ENCODE data around the gene LCE1B.

Gene LCE1B

DNA sequence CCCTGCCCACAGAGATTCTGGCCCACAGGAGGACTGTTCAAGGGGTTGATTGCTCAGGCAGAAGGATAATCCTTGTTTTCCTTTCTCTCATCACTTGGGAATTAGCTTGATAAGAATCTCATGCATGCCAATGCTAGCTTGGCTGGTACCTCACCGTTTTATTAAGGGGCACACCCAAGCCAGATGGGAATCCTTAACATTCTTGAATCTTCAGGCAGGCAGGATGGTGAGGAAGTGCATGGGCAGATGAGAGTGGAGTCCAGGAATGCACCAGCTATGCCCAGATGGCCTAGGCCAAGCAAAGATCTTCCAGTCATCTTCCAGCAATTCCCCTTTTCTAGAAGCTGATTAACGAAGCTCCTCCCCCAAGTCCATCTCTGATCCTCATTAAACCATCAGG lies 43.9 kb downstream of the LCE1B start:
- H3K4me3 ChIP-seq (ENCODE audit: control insufficient read depth, low read depth, low read length), result no peak overlapping the region
- TF ChIP-seq, protein P1, sequence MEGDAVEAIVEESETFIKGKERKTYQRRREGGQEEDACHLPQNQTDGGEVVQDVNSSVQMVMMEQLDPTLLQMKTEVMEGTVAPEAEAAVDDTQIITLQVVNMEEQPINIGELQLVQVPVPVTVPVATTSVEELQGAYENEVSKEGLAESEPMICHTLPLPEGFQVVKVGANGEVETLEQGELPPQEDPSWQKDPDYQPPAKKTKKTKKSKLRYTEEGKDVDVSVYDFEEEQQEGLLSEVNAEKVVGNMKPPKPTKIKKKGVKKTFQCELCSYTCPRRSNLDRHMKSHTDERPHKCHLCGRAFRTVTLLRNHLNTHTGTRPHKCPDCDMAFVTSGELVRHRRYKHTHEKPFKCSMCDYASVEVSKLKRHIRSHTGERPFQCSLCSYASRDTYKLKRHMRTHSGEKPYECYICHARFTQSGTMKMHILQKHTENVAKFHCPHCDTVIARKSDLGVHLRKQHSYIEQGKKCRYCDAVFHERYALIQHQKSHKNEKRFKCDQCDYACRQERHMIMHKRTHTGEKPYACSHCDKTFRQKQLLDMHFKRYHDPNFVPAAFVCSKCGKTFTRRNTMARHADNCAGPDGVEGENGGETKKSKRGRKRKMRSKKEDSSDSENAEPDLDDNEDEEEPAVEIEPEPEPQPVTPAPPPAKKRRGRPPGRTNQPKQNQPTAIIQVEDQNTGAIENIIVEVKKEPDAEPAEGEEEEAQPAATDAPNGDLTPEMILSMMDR (IDR thresholded peaks at IDR 0.05; ENCODE audit: control insufficient read depth, insufficient read depth, low read depth, low read length, missing control alignments), result no peak

DNA sequence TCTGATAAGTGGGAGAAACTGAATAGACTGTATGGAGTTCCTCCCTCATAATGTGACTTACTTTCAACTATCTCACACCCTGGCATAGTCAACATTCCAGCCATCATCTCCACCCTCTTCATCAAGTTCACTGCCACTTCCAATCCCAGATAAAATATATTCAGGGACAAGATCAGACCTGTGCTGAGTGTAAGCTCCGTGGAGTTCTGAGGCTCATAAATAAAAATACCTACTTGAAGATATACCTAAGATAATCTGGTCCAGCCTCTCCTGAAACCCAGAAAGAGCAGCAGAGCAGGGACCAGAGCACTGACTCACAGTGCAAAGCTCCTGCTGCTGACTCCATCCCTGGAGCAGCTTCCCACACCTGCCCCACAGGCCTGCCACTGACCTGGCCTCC lies 46.3 kb downstream of the LCE1B start:
- TF ChIP-seq, protein P1 (IDR thresholded peaks at IDR 0.05; ENCODE audit: control insufficient read depth, insufficient read depth, low read depth, low read length, missing control alignments), result no peak
- H3K4me3 ChIP-seq (ENCODE audit: control insufficient read depth, low read depth, low read length), result no peak overlapping the region
- DNase-seq (ENCODE audit: low read depth), result no peak

More for the DNA sequence above, 43.9 kb downstream of the LCE1B start:
- DNase-seq (ENCODE audit: low read depth), result no peak

DNA sequence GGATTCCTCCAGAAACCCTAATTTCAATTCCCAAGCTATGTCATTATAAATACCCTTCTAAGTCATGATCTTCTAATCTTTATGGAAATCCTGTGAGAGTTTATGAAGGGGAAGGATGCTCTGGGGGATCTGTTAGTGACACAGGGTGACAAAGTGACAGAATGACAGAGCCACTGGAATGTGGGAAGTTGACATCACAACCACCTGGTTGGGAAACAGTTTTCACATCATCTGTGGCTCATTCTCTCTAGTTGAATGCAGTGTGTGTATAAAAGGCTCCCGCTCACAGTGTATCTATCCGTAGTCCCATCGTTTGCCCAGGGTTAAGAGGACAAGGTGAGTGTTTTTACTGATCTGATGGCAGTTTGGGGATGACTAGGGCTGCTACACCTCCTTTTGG lies 47.9 kb downstream of the LCE1B start, which contains the start of gene LCE7A:
Gene LCE7A, plus strand, starts transcription at position 301 of the 400 bp plus-strand sequence. CDS start 702 bp downstream, outside the sequence.
- no peak within 1 kb of the TSS for H3K4me3 ChIP-seq (ENCODE audit: control insufficient read depth, low read depth, low read length)
- no peak for DNase-seq (ENCODE audit: low read depth)
- TF ChIP-seq, protein P1 (IDR thresholded peaks at IDR 0.05; ENCODE audit: control insufficient read depth, insufficient read depth, low read depth, low read length, missing control alignments), result no peak

DNA sequence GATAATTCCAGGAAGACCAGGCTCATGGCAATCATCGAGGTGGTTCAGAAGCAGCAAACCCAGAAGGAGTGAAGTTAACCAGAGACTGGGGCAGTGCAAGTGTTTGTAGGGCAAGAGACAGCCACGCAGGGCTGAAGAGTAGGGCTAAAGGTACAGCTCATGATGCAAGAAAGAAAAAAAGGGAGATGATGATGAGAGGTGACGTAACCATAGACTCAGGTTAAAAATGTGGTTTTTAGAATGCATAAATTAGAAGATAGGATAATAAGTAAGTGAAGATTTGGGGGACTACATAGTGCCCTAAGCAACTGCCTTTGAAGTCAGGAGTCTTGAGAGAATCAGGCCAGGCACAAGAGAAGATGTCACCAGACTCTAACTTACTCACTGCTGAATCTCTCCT lies 48.4 kb downstream of the LCE1B start:
- H3K4me3 ChIP-seq (ENCODE audit: control insufficient read depth, low read depth, low read length), result no peak overlapping the region
- DNase-seq (ENCODE audit: low read depth), result no peak
- TF ChIP-seq, protein P1 (IDR thresholded peaks at IDR 0.05; ENCODE audit: control insufficient read depth, insufficient read depth, low read depth, low read length, missing control alignments), result no peak

DNA sequence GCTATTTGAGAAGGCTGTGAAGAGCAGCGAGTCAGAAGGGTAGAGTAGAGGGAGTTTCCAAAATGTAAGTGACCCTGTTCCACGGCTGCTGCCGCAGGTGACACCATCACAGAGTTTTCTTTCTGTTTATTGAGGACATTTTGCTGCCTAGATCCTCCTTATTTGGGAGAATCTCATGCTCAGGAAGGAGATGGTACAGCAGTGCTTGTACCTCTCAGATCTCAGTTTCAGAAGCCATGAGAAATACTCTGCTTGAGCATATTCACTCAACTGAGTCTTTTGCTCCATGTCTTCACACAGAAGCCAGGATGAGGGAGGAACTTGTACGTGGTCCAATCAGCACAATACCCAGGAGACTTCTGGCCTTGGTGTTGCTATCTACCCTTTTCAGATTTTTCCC lies 49.6 kb downstream of the LCE1B start:
- H3K4me3 ChIP-seq (ENCODE audit: control insufficient read depth, low read depth, low read length), result no peak overlapping the region
- DNase-seq (ENCODE audit: low read depth), result no peak
- TF ChIP-seq, protein P1 (IDR thresholded peaks at IDR 0.05; ENCODE audit: control insufficient read depth, insufficient read depth, low read depth, low read length, missing control alignments), result no peak

Data from AG09309 (cell line).